ENCODE results near the gene PTCSC3.

The PTCSC3 gene

DNA sequence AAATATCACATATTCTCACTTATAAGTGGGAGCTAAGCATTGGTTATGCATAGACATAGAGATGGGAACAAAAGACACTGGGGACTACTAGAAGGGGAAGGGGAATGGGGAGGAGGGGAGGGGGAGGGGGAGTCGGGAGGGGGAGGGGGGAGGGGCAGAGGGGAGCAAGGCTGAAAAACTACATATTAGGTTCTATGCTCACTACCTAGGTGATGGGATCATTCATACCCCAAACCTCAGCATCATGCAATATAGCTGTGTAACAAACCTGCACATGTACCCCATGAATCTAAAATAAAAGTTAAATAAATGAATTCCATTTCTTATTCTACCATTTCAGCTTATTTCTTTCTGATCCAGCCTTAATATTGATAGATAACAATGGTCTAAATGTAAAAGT, 21.9 kb upstream of the PTCSC3 start:
- Mint-ChIP-seq H3K36me3 (no peaks in the 10 kb centered on the region), H3K27ac (no peak overlapping the region), H3K4me1 (no peaks in the 10 kb centered on the region), H3K4me3 (no peak overlapping the region), H3K9me3 (peaks cover 4% of the 10 kb centered on the region), H3K27me3 (peaks cover 12% of the 10 kb centered on the region)

DNA sequence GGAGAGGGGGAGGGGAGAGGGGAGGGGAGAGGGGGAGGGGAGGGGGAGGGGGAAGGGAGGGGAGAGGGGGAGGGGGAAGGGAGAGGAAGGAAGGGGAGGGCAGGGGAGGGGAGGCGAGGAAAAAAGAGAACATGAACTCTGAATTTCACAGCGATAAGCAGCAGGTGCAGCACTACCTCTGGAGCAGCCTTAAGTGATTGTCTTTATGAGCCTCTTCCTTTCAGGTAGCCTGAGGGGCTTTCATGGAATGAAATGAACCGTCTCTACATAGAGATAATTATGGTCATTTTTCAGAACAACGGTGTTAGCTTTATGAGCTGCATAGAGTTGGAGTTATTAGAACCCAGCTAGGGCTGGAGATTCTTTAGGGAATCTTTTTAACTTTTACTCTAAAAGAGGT, 18.1 kb upstream of the PTCSC3 start:
- H3K4me3 Mint-ChIP-seq = no peak overlapping the region
- H3K4me1 Mint-ChIP-seq = no peaks in the 10 kb centered on the region
- H3K27me3 Mint-ChIP-seq = peaks cover 8% of the 10 kb centered on the region
- H3K27ac Mint-ChIP-seq = no peak overlapping the region
- no peaks in the 10 kb centered on the region for H3K9me3 Mint-ChIP-seq
- no peaks in the 10 kb centered on the region for H3K36me3 Mint-ChIP-seq

DNA sequence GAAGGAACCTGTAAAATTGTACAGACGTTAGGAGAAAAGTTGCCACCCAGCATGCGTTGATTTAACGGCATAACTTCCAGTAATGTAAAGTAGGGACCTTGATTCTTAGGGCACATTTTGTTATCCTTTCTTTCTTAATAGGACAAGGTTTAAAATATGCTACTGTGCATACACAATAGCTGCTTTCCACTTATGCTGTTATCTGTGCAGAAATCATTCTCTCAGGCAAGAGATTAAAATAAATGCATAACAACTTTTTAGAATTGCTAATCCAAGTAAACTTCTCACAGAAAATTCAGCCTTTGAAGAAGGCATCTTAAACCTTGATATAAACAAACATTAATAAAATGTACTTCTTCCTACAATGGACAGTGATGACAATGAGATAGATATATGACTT, 16.0 kb upstream of the PTCSC3 start:
- Mint-ChIP-seq H3K27ac (no peak overlapping the region), H3K4me1 (no peaks in the 10 kb centered on the region), H3K36me3 (no peaks in the 10 kb centered on the region)

DNA sequence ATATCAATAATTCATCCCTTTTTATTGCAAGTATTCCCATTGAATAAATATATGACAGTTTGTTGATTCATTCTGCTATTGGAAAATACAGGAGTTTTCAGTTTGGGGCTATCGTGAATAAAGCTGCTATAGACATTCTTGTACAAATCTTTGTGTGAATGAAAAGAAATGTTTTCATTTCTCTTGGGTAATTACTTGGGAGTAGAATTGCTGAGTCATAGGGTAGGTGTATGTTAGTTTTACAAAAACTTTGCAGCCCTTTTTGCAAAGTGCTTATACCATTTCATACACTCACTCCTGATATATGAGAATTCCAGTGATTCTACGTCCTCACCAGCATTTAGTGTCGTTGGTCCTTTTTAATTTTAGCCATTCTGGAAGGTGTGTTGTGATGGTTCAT, 6.9 kb upstream of the PTCSC3 start:
- Mint-ChIP-seq H3K4me1 (no peaks in the 10 kb centered on the region), H3K36me3 (no peaks in the 10 kb centered on the region), H3K9me3 (no peaks in the 10 kb centered on the region), H3K27ac (no peak overlapping the region), H3K4me3 (no peak overlapping the region), H3K27me3 (peaks cover 5% of the 10 kb centered on the region)

More for the DNA sequence above, 16.0 kb upstream of the PTCSC3 start:
- H3K4me3 Mint-ChIP-seq = no peak overlapping the region
- H3K9me3 Mint-ChIP-seq = no peaks in the 10 kb centered on the region
- H3K27me3 Mint-ChIP-seq = peaks cover 7% of the 10 kb centered on the region

DNA sequence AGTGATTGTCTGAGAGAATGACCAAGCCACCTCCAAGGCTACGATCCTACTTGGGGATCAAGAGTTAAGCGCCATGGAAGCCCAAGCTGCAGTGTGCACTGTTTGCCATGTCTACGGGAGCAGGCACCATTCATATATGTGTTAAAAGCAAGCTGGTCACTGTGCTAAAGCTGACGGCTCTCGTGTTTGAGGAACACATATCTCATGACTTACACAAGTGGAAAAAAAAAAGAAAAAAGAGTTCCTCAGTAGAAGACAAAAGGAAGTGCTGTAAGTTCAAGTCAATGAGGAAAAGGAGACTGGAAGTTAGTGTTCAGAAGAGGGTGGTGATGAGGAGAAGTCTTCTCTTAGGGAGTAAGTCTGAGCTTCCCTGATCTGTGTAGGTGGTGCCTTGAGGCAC, 4.9 kb upstream of the PTCSC3 start:
- no peak overlapping the region for H3K27ac Mint-ChIP-seq
- H3K9me3 Mint-ChIP-seq = no peaks in the 10 kb centered on the region
- no peak overlapping the region for H3K4me3 Mint-ChIP-seq
- no peaks in the 10 kb centered on the region for H3K4me1 Mint-ChIP-seq
- H3K27me3 Mint-ChIP-seq = peaks cover 5% of the 10 kb centered on the region
- H3K36me3 Mint-ChIP-seq = no peaks in the 10 kb centered on the region

DNA sequence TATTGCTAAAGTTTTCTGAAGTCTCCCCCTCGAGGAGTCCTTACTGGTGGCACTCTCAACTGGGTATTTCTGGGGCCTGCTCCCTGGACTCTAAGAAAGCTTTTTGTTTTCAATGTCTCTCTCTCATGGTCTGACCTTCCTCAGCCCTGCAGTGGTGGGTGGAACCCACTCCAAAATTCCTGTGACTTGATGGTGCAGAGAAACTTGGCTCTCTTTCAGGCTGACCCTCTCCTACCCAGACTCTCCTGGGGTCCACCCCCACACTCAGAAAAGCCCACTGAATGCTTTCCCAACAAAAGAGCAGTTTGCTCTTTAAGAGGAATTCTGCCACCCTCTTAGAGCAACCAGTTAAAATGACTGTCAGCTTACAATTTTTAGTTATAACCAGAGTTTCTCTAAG, 967 bp upstream of the PTCSC3 start:
- Mint-ChIP-seq H3K4me1 (no peaks in the 10 kb centered on the region), H3K27ac (no peak overlapping the region)

DNA sequence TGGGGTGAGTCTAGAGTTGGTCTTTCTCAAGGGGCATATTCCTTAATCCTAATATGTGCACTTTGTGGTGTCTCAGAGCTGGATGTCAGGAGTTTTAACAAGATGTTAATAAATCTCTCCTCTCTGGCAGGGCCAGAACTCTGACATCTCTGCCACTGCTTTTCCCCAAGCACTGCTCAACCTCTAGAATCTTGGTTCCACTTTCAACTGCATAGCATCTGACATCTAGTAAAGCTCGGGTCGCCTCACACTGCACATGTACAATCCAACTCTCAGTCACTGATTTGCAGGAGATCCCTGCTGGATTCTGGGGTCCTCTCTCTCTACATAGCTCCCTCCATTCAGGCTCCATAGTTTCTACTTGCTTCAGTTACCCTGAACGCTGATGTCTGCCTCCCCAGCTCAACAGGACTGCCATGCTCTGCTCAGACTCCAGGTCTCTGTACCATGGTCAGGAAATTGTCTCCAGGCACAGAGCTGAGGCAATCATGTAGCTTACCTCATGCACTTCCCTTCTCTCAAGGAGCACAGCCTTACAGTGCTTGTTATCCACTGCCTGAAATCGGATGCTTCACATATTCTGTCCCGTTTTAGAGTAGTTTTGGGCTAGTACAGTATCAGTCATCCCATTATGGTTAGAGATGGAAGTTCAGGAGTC, 1.6 kb downstream of the PTCSC3 start:
- H3K27ac Mint-ChIP-seq = no peak overlapping the region
- H3K4me3 Mint-ChIP-seq = no peak overlapping the region
- no peaks in the 10 kb centered on the region for H3K4me1 Mint-ChIP-seq
- H3K36me3 Mint-ChIP-seq = no peaks in the 10 kb centered on the region
- H3K9me3 Mint-ChIP-seq = no peaks in the 10 kb centered on the region
- H3K27me3 Mint-ChIP-seq = peaks cover 4% of the 10 kb centered on the region

More for the DNA sequence above, 967 bp upstream of the PTCSC3 start:
- Mint-ChIP-seq H3K27me3 (peaks cover 4% of the 10 kb centered on the region), H3K9me3 (no peaks in the 10 kb centered on the region), H3K4me3 (no peak overlapping the region), H3K36me3 (no peaks in the 10 kb centered on the region)

DNA sequence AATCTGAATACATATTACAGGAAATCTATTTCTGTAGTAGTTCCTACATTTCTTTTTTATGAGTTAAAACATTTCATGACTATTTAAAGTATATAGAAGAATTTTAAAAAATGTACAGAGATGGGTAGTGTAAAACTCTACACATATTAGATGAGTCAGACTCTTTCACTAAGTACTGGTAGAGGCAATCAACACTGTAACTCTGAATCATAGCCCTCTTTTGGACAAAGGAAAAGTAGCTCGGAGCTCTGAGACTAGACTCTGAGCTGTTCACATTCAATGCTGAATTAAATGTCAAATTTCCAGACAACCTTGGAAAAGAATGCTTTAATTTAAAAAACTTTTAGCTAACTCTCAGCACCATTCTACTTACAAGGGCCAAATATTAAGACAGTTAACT, 3.4 kb downstream of the PTCSC3 start:
- no peaks in the 10 kb centered on the region for H3K36me3 Mint-ChIP-seq
- H3K4me3 Mint-ChIP-seq = no peak overlapping the region
- H3K27ac Mint-ChIP-seq = no peak overlapping the region
- H3K27me3 Mint-ChIP-seq = peaks cover 4% of the 10 kb centered on the region
- no peaks in the 10 kb centered on the region for H3K4me1 Mint-ChIP-seq
- H3K9me3 Mint-ChIP-seq = no peaks in the 10 kb centered on the region

DNA sequence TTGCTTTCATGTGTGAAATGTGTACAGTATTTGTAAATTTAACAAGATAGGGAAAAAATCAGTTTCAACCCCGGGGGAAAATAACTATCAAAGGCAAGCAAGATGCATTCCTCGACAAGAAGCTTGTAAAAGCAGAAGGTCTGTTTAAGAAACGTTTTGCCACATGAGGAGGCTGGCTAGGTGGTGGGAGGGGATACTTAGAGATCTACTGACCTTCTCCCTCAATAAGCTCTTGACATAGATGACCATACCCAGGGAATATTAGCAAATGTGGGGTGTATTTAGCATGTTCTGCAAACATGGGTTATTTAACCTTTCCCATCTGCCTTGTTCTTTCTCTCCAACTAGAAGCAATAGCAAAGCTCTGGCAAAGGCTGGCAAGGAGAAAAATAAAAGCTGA, 4.9 kb downstream of the PTCSC3 start:
- H3K9me3 Mint-ChIP-seq = no peaks in the 10 kb centered on the region
- peaks cover 6% of the 10 kb centered on the region for H3K27me3 Mint-ChIP-seq
- no peaks in the 10 kb centered on the region for H3K36me3 Mint-ChIP-seq
- H3K4me3 Mint-ChIP-seq = no peak overlapping the region
- no peak overlapping the region for H3K27ac Mint-ChIP-seq
- H3K4me1 Mint-ChIP-seq = no peaks in the 10 kb centered on the region

DNA sequence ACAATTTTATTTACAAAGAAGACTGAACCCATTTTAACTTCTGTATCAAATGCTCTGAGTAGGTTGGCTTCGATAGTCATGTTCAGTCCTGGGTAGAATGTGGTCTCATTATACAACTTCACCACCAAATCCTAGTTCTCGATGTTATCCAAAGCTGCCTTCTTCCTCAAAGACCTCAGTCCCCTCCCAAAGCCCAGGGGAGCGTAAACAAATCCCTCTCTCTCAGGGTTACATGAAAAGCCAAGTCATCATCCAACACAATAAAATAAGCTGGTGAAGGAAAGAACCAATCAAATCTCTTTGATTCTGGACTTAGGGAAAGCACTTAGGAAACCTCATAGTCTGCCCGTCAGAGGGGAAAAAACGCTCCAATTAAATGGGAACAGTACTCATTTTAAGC, 9.1 kb downstream of the PTCSC3 start:
- Mint-ChIP-seq H3K27me3 (peaks cover 6% of the 10 kb centered on the region), H3K36me3 (no peaks in the 10 kb centered on the region), H3K4me1 (no peaks in the 10 kb centered on the region), H3K9me3 (no peaks in the 10 kb centered on the region), H3K27ac (no peak overlapping the region), H3K4me3 (no peak overlapping the region)

DNA sequence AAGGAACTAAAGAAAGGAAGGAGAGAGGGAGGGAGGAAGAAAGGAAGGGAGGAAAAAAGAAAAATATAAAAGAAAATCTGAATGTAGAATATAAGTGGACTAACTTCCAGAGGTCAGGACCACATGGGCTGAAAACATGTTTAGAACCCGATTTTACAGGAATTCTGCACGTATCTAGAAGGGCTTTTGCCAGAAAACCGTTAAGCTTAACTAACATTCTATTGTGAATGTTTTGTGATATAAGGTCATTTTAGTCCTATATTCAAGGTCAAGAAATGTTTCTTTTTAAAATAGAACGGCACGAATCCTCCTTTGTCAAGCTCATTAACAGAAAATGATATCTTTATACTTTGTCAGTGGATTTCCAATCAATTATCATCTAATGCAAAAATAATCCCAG, 13.1 kb downstream of the PTCSC3 start:
- Mint-ChIP-seq H3K9me3 (no peaks in the 10 kb centered on the region), H3K4me3 (no peak overlapping the region)

DNA sequence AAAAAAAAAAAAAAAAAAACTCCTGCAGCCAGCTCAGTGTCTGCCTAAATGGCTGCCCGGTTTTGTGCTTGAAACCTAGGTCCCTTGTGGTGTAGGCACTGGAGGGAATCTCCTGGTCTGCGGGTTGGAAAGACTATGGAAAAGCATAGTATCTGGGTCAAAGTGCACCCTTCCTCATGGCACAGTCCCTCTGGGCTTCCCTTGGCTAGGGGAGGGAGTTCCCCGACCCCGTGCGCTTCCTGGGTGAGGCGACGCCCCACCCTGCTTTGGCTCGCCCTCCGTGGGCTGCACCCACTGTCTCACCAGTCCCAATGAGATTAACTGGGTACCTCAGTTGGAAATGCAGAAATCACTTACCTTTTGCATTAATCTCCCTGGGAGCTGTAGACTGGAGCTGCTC, 14.3 kb downstream of the PTCSC3 start:
- Mint-ChIP-seq H3K36me3 (no peaks in the 10 kb centered on the region), H3K4me1 (no peaks in the 10 kb centered on the region), H3K27me3 (peaks cover 1% of the 10 kb centered on the region), H3K9me3 (no peaks in the 10 kb centered on the region), H3K4me3 (no peak overlapping the region), H3K27ac (no peak overlapping the region)

More for the DNA sequence above, 13.1 kb downstream of the PTCSC3 start:
- no peaks in the 10 kb centered on the region for H3K36me3 Mint-ChIP-seq
- no peaks in the 10 kb centered on the region for H3K4me1 Mint-ChIP-seq
- H3K27ac Mint-ChIP-seq = no peak overlapping the region
- peaks cover 3% of the 10 kb centered on the region for H3K27me3 Mint-ChIP-seq

DNA sequence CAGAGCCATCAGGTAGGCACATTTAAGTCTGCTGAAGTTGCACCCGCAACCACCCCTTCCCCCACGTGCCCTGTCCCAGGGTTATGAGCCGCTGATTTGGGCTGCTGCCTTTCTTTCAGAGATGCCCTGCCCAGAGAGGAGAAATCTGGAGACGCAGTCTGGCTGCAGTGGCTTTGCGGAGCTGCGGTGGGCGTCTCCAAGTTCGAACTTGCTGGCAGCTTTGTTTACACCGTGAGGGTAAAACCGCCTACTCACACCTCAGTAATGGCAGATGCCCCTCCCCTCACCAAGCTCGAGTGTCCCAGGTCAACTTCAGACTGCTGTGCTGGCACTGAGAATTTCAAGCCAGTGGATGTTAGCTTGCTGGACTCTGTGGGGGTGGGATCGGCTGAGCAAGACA, 14.7 kb downstream of the PTCSC3 start:
- no peaks in the 10 kb centered on the region for H3K4me1 Mint-ChIP-seq
- H3K9me3 Mint-ChIP-seq = no peaks in the 10 kb centered on the region
- H3K27ac Mint-ChIP-seq = no peak overlapping the region
- H3K4me3 Mint-ChIP-seq = no peak overlapping the region
- peaks cover 1% of the 10 kb centered on the region for H3K27me3 Mint-ChIP-seq
- H3K36me3 Mint-ChIP-seq = no peaks in the 10 kb centered on the region

DNA sequence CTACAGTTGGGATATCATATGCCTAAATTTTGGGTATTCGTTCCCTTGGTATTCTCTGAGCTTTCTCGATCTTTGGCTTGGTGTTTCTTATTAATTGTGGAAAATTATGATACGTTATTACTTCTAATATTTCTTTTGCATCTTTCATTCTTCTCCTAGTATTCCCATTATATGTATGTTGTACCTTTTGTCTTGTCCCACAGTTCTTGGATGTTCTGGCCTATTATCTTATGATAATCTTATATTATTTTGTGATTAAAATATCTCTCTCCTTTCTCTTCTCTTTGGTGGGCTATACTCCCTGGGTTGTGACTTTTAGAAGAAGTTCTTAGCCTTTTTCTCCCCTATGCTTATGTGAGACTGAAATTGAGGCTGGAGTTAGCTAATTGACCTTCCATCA, 25.2 kb downstream of the PTCSC3 start:
- peaks cover 18% of the 10 kb centered on the region for H3K9me3 Mint-ChIP-seq
- no peaks in the 10 kb centered on the region for H3K4me1 Mint-ChIP-seq
- H3K4me3 Mint-ChIP-seq = no peak overlapping the region
- H3K36me3 Mint-ChIP-seq = no peaks in the 10 kb centered on the region
- H3K27me3 Mint-ChIP-seq = peaks cover 5% of the 10 kb centered on the region
- H3K27ac Mint-ChIP-seq = no peak overlapping the region

DNA sequence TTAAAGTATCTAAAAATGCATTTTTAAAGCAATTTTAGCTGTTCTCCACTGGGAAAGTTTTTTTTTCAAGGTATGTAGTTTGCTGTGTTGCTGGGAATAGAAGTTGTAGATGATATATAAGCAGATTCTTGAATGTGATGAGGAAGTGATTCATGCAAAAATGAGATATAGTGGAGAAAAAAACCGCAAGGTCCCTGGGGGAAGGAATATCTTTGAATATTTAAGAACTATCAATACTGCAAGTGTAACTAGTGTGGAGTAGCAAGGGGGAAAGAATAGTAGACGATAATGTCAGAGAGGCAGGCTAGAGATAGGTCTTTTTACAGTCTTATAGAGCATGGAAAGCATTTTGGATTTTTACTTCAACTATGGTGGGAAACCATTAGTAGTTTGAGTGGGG, 42.5 kb downstream of the PTCSC3 start:
- Mint-ChIP-seq H3K27me3 (peaks cover 7% of the 10 kb centered on the region), H3K27ac (no peak overlapping the region), H3K36me3 (no peaks in the 10 kb centered on the region), H3K4me3 (no peak overlapping the region), H3K9me3 (peaks cover 3% of the 10 kb centered on the region), H3K4me1 (no peaks in the 10 kb centered on the region)

DNA sequence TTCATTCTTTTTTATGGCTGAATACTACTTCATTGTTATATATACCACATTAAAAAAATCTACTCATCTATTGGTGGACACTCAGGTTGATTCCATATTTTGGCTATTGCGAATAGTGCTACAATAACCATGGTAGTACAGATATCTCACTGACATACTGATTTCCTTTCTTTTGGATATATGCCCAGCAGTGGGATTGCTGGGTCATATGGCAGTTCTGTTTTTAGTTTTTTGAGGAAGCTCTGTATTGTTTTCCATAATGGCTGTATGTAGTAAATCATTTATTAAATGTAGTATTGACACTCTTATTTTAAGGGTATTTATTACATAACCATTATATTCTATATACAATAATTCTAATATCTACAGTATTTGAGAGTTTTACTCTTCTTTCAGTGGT, 43.7 kb downstream of the PTCSC3 start:
- Mint-ChIP-seq H3K9me3 (peaks cover 4% of the 10 kb centered on the region), H3K27me3 (peaks cover 8% of the 10 kb centered on the region), H3K4me3 (no peak overlapping the region), H3K36me3 (no peaks in the 10 kb centered on the region), H3K4me1 (no peaks in the 10 kb centered on the region), H3K27ac (no peak overlapping the region)

DNA sequence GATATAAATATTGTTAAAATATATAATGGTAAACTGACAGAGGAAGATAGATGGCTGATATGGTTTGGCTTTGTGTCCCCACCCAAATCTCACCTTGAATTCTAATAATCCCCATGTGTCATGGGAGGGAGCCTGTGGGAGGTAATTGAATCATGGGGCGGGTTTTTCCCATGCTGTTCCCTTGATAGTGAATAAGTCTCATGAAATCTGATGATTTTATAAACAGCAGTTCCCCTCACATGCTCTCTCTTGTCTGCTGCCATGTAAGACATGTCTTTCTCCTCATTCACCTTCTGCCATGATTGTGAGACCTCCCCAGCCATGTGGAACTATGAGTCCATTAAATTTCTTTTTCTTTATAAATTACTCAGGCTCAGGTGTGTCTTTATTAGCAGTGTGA, 46.3 kb downstream of the PTCSC3 start:
- Mint-ChIP-seq H3K27me3 (peaks cover 8% of the 10 kb centered on the region), H3K36me3 (no peaks in the 10 kb centered on the region), H3K9me3 (peaks cover 4% of the 10 kb centered on the region), H3K27ac (no peak overlapping the region), H3K4me3 (no peak overlapping the region), H3K4me1 (no peaks in the 10 kb centered on the region)

Measured in activated naive CD4-positive, alpha-beta T cell treated with anti-CD3 and anti-CD28 coated beads, Interleukin-2, amount 50 U/mL, for 24 hours (primary cell).